AG04450 (cell line): ENCODE data around the gene C3orf52. TPM values are rescaled to one million over a fixed set of nuclear protein-coding genes. Genes with fewer than 3 reads are reported as not detected.

Experiments
- CTCF ChIA-PET: fragments of 300-600, 350-600 bp; formaldehyde crosslinking; extraction: SDS; loops from one replicate; lab custom pipeline; 2022; ENCODE audit warnings: antibody characterized with exemption, inconsistent platforms; lab: Charles Lee
- POLR2A ChIA-PET: fragments of 350-600 bp; formaldehyde crosslinking; extraction: SDS; loops from one replicate; lab custom pipeline; 2021; ENCODE audit warnings: antibody characterized with exemption, inconsistent platforms; lab: Yijun Ruan, JAX
- DNase-seq: peaks from one replicate; pipeline ENCODE4 v3.0.0-alpha.2; 2011; ENCODE audit warnings: low read depth, low spot score
- H3K27ac ChIP-seq: one replicate; pipeline ENCODE4 v1.5.1; 2012; ENCODE audit warnings: low read depth, low read length, control low read depth
- H3K27me3 ChIP-seq: one replicate; pipeline ENCODE4 v1.6.0; 2012; ENCODE audit warnings: low read length; ENCODE audit not compliant: control insufficient read depth, insufficient read depth
- H3K4me3 ChIP-seq: 2 replicates; pipeline ENCODE4 v1.5.1; 2011; ENCODE audit warnings: mild to moderate bottlenecking, low read depth, low read length, control low read depth
- H3K9me3 ChIP-seq: 2 replicates; pipeline ENCODE4 v1.5.1; 2012; ENCODE audit warnings: low read length; ENCODE audit not compliant: control insufficient read depth, insufficient read depth
- CTCF ChIP-seq: IDR thresholded peaks from 2 replicates; pipeline ENCODE4 v1.5.1; 2011; ENCODE audit warnings: low read depth, low read length, control low read depth, inconsistent platforms
- polyA plus RNA-seq: library from polyadenylated mRNA; depleted of rRNA; stranded (reverse); fragments of >200 nt; gene quantifications from 2 replicates; pipeline ENCODE4 v1.2.3, GENCODE V29; 2011

The C3orf52 gene
- polyA plus RNA-seq, 1 experiment = 7.0 TPM

GRCh38 chr3:112104774-112105173 lies 18.6 kb downstream of the C3orf52 start:
- H3K27ac ChIP-seq = no peak overlapping the region
- H3K9me3 ChIP-seq = no peaks in the 10 kb centered on the region
- no peak for TF ChIP-seq CTCF
- no peaks in the 10 kb centered on the region for H3K27me3 ChIP-seq
- CTCF ChIA-PET = no interaction called here
- DNase-seq = no peak
- no peak overlapping the region for H3K4me3 ChIP-seq
- POLR2A ChIA-PET = no interaction called here

GRCh38 chr3:112109322-112109721 lies 23.1 kb downstream of the C3orf52 start:
- DNase-seq = no peak
- POLR2A ChIA-PET = no interaction called here
- no peak for TF ChIP-seq CTCF
- H3K27me3 ChIP-seq = no peaks in the 10 kb centered on the region
- H3K4me3 ChIP-seq = no peak overlapping the region
- no peak overlapping the region for H3K27ac ChIP-seq
- H3K9me3 ChIP-seq = no peaks in the 10 kb centered on the region
- CTCF ChIA-PET = interaction anchor here (0.7 to 3.1 kb wide), 3 partner anchors 10 to 96 kb away, joined by 3 to 52 read pairs (median 3); no protein-coding TSS in a partner anchor

GRCh38 chr3:112111785-112112402 lies 25.7 kb downstream of the C3orf52 start:
- TF ChIP-seq CTCF = peak; percentile 85
- no peaks in the 10 kb centered on the region for H3K27me3 ChIP-seq
- H3K4me3 ChIP-seq = no peak overlapping the region
- ChIA-PET POLR2A (interaction anchor here (0.5 to 0.6 kb wide), 2 partner anchors 59 to 282 kb away, joined by 3 to 4 read pairs; no protein-coding TSS in a partner anchor), CTCF (interaction anchor here (0.6 to 3.1 kb wide), 45 partner anchors 10 to 702 kb away, joined by 3 to 52 read pairs (median 4); partner anchors contain the start of genes CD200 and SLC9C1)
- no peak overlapping the region for H3K27ac ChIP-seq
- no peaks in the 10 kb centered on the region for H3K9me3 ChIP-seq
- DNase-seq = peak; percentile 32

- no peak for DNase-seq
- no peak overlapping the region for H3K27ac ChIP-seq
- ChIA-PET POLR2A (no interaction called here), CTCF (no interaction called here)
- no peaks in the 10 kb centered on the region for H3K9me3 ChIP-seq
- no peaks in the 10 kb centered on the region for H3K27me3 ChIP-seq
- H3K4me3 ChIP-seq = no peak overlapping the region
- no peak for TF ChIP-seq CTCF
Measured at GRCh38 chr3:112114576-112115160, 28.5 kb downstream of the C3orf52 start.

GRCh38 chr3:112115161-112115739 lies 29.1 kb downstream of the C3orf52 start:
- ChIA-PET CTCF (interaction anchor here (0.6 kb wide), 1 partner anchor 177 kb away, joined by 6 read pairs; no protein-coding TSS in a partner anchor), POLR2A (no interaction called here)
- no peak overlapping the region for H3K4me3 ChIP-seq
- no peaks in the 10 kb centered on the region for H3K9me3 ChIP-seq
- no peak overlapping the region for H3K27ac ChIP-seq
- no peak for DNase-seq
- TF ChIP-seq CTCF = no peak
- H3K27me3 ChIP-seq = no peaks in the 10 kb centered on the region
